ENCODE data around the gene USP37.
A peak's percentile ranks its signal among the peaks of the same experiment; 100 is the strongest.

The USP37 gene

GRCh38 chr2:218431878-218432277 lies 136.3 kb downstream of the USP37 start:
- DNase-seq (ENCODE audit: low read depth) = no peak

GRCh38 chr2:218430721-218431120 lies 137.4 kb downstream of the USP37 start:
- DNase-seq (ENCODE audit: low read depth) = no peak

GRCh38 chr2:218429911-218430692 lies 138.0 kb downstream of the USP37 start:
- DNase-seq (ENCODE audit: low read depth) = no peak

GRCh38 chr2:218428846-218429558 lies 139.1 kb downstream of the USP37 start:
- no peak for DNase-seq (ENCODE audit: low read depth)

GRCh38 chr2:218427741-218428140 lies 140.4 kb downstream of the USP37 start:
- DNase-seq (ENCODE audit: low read depth) = no peak

- no peak for DNase-seq (ENCODE audit: low read depth)
Measured at GRCh38 chr2:218425531-218425930, 142.6 kb downstream of the USP37 start.

GRCh38 chr2:218423584-218423983 lies 144.6 kb downstream of the USP37 start:
- DNase-seq (ENCODE audit: low read depth) = no peak

- DNase-seq (ENCODE audit: low read depth) = no peak
Measured at GRCh38 chr2:218422403-218423086, 145.6 kb downstream of the USP37 start.

- no peak for DNase-seq (ENCODE audit: low read depth)
Measured at GRCh38 chr2:218421027-218421426, 147.1 kb downstream of the USP37 start.

GRCh38 chr2:218419630-218420216 lies 148.4 kb downstream of the USP37 start:
- no peak for DNase-seq (ENCODE audit: low read depth)

- DNase-seq (ENCODE audit: low read depth) = no peak
Measured at GRCh38 chr2:218418717-218419458, 149.3 kb downstream of the USP37 start, which contains the start of gene VIL1. Gene VIL1, plus strand, starts transcription at chr2:218419123. Its CDS starts 4,656 bp downstream, at chr2:218423779.

GRCh38 chr2:218418321-218418716 lies 149.8 kb downstream of the USP37 start:
- no peak for DNase-seq (ENCODE audit: low read depth)

- no peak for DNase-seq (ENCODE audit: low read depth)
Measured at GRCh38 chr2:218407717-218408116, 160.4 kb downstream of the USP37 start.

GRCh38 chr2:218406949-218407618 lies 161.1 kb downstream of the USP37 start:
- DNase-seq (ENCODE audit: low read depth) = no peak

- peak; percentile 92 for DNase-seq (ENCODE audit: low read depth)
Measured at GRCh38 chr2:218406209-218406948, 161.8 kb downstream of the USP37 start.

GRCh38 chr2:218405746-218406208 lies 162.4 kb downstream of the USP37 start:
- DNase-seq (ENCODE audit: low read depth) = no peak

GRCh38 chr2:218405086-218405745 lies 162.9 kb downstream of the USP37 start:
- DNase-seq (ENCODE audit: low read depth) = no peak

- DNase-seq (ENCODE audit: low read depth) = no peak
Measured at GRCh38 chr2:218404351-218405085, 163.6 kb downstream of the USP37 start.

GRCh38 chr2:218403810-218404209 lies 164.3 kb downstream of the USP37 start:
- no peak for DNase-seq (ENCODE audit: low read depth)
